ENCODE results near the gene SRP54.

DNA sequence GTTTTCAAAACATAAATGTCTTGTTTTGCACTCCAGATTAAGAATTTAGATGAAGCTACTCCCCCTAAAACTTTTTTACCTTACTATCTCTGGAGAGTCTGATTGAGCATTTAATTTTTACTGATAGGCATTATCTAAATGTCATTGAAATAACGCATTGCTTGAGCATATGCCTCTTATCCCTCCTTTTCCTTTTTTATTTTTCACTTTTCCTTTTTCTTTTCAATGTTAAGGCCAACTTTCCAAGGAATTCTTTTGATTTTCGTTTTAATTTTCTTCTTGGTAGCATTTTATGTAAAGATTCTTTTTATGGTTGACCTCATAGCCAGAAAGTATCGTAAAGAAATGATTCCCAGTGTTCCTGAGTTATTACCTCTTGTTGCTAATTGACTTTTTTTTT, 2.9 kb downstream of the SRP54 start:
- TF ChIP-seq, protein P1, sequence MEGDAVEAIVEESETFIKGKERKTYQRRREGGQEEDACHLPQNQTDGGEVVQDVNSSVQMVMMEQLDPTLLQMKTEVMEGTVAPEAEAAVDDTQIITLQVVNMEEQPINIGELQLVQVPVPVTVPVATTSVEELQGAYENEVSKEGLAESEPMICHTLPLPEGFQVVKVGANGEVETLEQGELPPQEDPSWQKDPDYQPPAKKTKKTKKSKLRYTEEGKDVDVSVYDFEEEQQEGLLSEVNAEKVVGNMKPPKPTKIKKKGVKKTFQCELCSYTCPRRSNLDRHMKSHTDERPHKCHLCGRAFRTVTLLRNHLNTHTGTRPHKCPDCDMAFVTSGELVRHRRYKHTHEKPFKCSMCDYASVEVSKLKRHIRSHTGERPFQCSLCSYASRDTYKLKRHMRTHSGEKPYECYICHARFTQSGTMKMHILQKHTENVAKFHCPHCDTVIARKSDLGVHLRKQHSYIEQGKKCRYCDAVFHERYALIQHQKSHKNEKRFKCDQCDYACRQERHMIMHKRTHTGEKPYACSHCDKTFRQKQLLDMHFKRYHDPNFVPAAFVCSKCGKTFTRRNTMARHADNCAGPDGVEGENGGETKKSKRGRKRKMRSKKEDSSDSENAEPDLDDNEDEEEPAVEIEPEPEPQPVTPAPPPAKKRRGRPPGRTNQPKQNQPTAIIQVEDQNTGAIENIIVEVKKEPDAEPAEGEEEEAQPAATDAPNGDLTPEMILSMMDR (conservative IDR thresholded peaks at IDR 0.05; ENCODE audit: low read depth, low read length): no peak
- TF ChIP-seq EZH2 (IDR thresholded peaks at IDR 0.05; ENCODE audit: low read length, unreplicated experiment) (no peak), EZH2phosphoT487 (IDR thresholded peaks at IDR 0.05; ENCODE audit: borderline replicate concordance, low read length) (no peak)
